SJCRH30 (cell line): Measurements from ENCODE around the gene ERLEC1. TPM values are rescaled to one million over a fixed set of nuclear protein-coding genes. Genes with fewer than 3 reads are reported as not detected.
A peak's percentile ranks its signal among the peaks of the same experiment; 100 is the strongest.
"Not testable (repeated sequence)": the region's sequence is repeated elsewhere in the genome, so short reads cannot be mapped to it uniquely, and the experiment has no call there.

Source experiments
- DNase-seq, 2 experiments: peaks; one replicate each; pipeline ENCODE4 v3.0.0-alpha.2; 2015 to 2020
- H3K27ac ChIP-seq: fragments of 250-450 bp; sonication (Bioruptor Pico); 2 replicates; pipeline ENCODE4 v1.5.1; 2020; ENCODE audit warnings: mild to moderate bottlenecking, moderate library complexity
- H3K27me3 ChIP-seq: fragments of 250-450 bp; sonication (Bioruptor Pico); 2 replicates; pipeline ENCODE4 v1.5.1; 2020; ENCODE audit warnings: mild to moderate bottlenecking, moderate library complexity
- H3K36me3 ChIP-seq: fragments of 250-450 bp; sonication (Bioruptor Pico); 2 replicates; pipeline ENCODE4 v1.5.1; 2020; ENCODE audit warnings: mild to moderate bottlenecking, moderate library complexity
- H3K4me1 ChIP-seq: fragments of 250-450 bp; sonication (Bioruptor Pico); 2 replicates; pipeline ENCODE4 v1.5.1; 2020; ENCODE audit warnings: mild to moderate bottlenecking, moderate library complexity
- H3K4me3 ChIP-seq: fragments of 250-450 bp; sonication (Bioruptor Pico); 2 replicates; pipeline ENCODE4 v1.5.1; 2020; ENCODE audit warnings: mild to moderate bottlenecking, moderate library complexity
- H3K9me3 ChIP-seq: fragments of 250-450 bp; sonication (Bioruptor Pico); replicated peaks from 2 replicates; pipeline ENCODE4 v1.5.1; 2020; ENCODE audit warnings: mild to moderate bottlenecking, moderate library complexity
- total RNA-seq: library from RNA; depleted of rRNA; stranded (reverse); fragments of >200 nt; shearing (Covaris generic); gene quantifications from 2 replicates; pipeline ENCODE4 v1.2.3, GENCODE V29; 2014; rRNA removed

Gene ERLEC1, protein sequence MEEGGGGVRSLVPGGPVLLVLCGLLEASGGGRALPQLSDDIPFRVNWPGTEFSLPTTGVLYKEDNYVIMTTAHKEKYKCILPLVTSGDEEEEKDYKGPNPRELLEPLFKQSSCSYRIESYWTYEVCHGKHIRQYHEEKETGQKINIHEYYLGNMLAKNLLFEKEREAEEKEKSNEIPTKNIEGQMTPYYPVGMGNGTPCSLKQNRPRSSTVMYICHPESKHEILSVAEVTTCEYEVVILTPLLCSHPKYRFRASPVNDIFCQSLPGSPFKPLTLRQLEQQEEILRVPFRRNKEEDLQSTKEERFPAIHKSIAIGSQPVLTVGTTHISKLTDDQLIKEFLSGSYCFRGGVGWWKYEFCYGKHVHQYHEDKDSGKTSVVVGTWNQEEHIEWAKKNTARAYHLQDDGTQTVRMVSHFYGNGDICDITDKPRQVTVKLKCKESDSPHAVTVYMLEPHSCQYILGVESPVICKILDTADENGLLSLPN
- total RNA-seq: 46.9 and 51.5 TPM in 2 replicates

DNA sequence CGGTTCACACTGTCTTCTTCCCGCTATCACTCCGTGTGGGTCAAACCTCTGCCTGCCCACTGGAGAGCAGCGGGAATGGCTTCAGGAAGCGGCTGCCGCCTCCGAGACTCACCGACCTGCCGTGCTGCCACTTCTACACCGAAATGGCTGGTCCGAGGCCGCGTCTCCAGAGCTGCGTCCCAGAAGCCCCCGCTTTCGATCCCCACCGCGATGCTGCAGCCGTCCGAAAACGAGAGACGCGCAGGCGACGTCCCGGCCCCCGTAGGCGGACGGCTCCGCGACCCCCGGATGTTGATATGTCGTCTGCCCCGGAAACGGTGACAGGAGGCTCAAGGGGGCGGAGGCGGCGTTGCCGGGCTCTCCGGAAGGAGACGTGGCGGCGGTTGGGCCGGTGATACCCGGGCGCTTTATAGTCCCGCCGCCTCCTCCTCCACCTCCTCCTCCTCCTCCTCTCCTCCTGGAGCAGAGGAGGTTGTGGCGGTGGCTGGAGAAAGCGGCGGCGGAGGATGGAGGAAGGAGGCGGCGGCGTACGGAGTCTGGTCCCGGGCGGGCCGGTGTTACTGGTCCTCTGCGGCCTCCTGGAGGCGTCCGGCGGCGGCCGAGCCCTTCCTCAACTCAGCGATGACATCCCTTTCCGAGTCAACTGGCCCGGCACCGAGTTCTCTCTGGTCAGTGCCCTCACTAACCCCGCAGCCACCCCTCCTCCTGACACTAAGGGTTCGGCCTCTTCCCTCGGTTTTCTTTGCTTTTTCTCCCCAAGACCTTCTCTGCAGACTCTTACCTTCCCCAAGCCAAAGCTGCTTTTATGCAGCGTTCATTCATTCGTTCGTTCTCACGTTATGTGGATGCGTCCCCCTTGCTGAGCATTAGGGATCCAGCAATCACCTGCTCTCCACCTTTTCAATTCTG is at the start of gene ERLEC1, which contains the start of gene ASB3:
Gene ERLEC1, plus strand, starts transcription at position 340 of the 909 bp plus-strand sequence. Its CDS starts 167 bp downstream, at position 507.
Gene ASB3, minus strand, starts transcription at position 249 of the 909 bp plus-strand sequence. CDS start 21,381 bp downstream, outside the sequence.
- no peaks in the 10 kb centered on the region for H3K27me3 ChIP-seq
- peak within 1 kb of the TSS; percentile 78 for H3K4me3 ChIP-seq
- peak within 1 kb of the TSS; percentile 72 for H3K27ac ChIP-seq
- H3K4me1 ChIP-seq: no peaks in the 10 kb centered on the region
- H3K9me3 ChIP-seq: no peaks in the 10 kb centered on the region
- peaks cover 17% of the 10 kb centered on the region; the same call in 1 of the 2 replicates for H3K36me3 ChIP-seq
- DNase-seq: peak; percentile 96

DNA sequence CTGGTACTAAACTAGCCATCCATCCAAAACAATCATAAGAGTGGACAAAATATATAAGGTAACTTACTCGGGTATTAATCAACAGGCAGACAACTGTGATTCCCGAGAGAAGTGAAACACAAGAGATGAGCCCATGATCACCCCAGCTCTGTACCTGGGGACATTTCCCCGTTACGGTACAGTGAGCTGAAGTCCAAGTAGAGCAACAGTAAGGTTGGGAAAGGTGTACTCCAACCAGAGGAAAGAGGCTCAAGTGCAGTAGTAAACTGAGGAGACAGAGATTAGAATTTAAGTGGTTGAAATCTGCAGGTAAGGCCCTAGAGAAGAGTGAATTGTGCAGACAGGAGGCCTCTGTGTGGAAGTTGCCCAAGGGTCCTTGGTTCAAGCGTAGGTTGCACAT is 49.8 kb upstream of the ERLEC1 start:
- DNase-seq: no peak
- Histone ChIP-seq H3K4me3 (no peak overlapping the region), H3K36me3 (peaks cover 17% of the 10 kb centered on the region), H3K9me3 (peaks cover 6% of the 10 kb centered on the region; the same call in 1 of the 2 replicates), H3K27me3 (no peaks in the 10 kb centered on the region), H3K27ac (no peak overlapping the region), H3K4me1 (no peaks in the 10 kb centered on the region)

DNA sequence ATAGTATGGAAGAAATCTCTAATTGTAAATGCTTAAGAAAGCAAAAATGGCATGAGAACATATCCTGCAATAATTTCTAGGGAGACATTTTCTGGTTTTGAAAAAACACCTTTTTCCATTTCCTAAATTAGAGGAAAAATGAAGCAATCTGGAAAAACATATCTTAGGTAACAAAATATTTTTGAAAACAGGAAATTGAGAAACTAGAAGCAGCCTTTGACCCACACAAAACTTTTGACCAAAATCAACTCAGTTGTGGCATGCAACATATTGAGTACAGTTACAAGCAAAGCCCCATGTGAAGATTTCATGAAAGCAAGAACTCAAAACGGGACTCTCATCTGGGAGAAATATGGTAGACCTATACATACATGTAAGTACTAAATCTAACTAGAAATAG is 47.8 kb upstream of the ERLEC1 start:
- Histone ChIP-seq H3K27me3 (no peaks in the 10 kb centered on the region), H3K36me3 (peaks cover 11% of the 10 kb centered on the region), H3K27ac (no peak overlapping the region), H3K9me3 (peaks cover 6% of the 10 kb centered on the region; the same call in 1 of the 2 replicates), H3K4me3 (no peak overlapping the region), H3K4me1 (no peaks in the 10 kb centered on the region)
- no peak for DNase-seq

DNA sequence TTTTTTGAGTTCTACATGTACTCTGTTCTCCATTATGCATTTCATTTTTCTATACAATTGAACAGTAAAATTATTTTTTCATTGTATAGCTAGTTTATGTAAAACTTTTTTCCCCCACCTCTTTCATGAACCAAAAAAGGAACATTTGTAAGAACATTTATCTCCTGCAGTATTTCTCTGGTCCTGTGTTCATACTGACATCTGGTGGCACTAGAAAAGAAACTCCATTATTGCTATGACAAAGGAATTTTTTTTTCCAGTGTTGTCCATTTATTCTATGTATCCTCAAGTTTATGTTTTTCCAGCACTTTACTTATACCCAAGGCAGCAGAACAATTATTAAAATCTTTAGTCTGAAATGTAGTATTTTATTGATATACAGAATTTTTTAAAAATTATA is 46.7 kb upstream of the ERLEC1 start:
- Histone ChIP-seq H3K27me3 (no peaks in the 10 kb centered on the region), H3K36me3 (peaks cover 9% of the 10 kb centered on the region; the same call in 1 of the 2 replicates), H3K4me3 (no peak overlapping the region), H3K9me3 (peaks cover 4% of the 10 kb centered on the region; the same call in 1 of the 2 replicates), H3K4me1 (no peaks in the 10 kb centered on the region), H3K27ac (no peak overlapping the region)
- DNase-seq: peak in 1 of 2 experiments; percentile 35

DNA sequence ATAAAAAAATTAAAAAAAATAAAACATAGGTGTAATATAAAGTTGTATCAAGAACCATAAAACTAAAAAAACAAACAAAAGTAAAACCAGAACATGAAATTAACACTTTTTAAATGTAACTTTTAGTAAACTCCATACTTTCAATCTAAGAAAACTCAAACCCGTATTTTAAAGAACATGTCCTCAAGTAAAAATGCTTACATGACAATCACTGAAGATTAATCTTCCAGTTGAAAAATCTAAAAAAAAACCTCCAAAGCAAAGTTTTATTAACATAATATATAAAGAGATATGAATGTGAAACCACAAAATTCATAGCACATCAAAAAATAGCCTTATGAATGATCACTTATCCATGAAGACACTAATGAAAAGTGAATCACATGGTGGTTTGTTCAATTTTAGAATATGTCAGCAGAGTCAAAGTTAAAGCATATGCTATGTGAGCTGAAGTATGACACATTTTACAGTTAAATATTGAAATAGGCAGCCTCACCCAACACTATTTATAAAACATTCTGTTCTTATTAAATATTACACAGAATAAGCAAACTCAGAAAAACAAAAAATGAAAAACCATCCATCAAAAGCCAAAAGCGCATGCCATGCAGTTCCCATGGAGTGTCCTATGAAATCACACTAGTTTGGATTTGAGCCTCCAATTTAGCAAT is 42.3 kb upstream of the ERLEC1 start:
- H3K4me3 ChIP-seq: no peak overlapping the region
- no peak overlapping the region for H3K27ac ChIP-seq
- no peaks in the 10 kb centered on the region for H3K4me1 ChIP-seq
- no peak for DNase-seq
- H3K36me3 ChIP-seq: peaks cover 9% of the 10 kb centered on the region
- no peaks in the 10 kb centered on the region for H3K9me3 ChIP-seq
- H3K27me3 ChIP-seq: no peaks in the 10 kb centered on the region

DNA sequence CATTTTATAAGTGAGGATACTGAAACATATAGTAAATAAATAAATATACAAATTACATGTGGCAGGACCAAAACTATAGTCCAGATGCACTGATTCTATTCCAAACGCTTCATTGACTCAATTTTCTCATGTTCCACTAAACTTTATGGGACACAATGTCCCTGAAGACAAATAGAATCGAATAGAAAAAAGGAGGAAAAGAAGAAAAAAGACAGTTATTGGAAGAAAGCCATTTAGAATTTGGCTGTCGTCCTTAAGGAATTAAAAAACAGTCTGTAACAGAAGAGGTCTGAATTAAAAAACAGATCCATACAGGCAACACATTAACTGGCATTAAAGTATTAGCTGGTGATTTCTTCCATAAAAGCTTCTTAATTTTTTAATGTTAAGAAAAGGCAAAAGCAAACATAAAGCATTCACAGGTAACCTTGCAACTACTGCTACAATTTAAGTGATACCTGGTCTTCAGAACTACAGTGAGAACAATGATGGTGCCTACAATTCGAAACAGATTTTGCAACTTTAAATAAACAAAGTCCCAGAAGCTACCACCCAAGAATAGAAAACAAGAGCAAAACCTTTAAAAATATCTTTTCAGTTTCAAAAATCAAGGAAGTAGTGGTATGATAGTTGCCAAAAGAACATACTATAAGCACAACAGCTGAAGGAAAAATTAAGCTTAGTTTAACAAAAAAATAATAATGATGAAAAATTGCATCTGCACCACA is 36.6 kb upstream of the ERLEC1 start:
- no peak for DNase-seq
- H3K9me3 ChIP-seq: no peaks in the 10 kb centered on the region
- H3K36me3 ChIP-seq: peaks cover 5% of the 10 kb centered on the region
- H3K4me1 ChIP-seq: no peaks in the 10 kb centered on the region
- no peak overlapping the region for H3K27ac ChIP-seq
- no peaks in the 10 kb centered on the region for H3K27me3 ChIP-seq
- no peak overlapping the region for H3K4me3 ChIP-seq

DNA sequence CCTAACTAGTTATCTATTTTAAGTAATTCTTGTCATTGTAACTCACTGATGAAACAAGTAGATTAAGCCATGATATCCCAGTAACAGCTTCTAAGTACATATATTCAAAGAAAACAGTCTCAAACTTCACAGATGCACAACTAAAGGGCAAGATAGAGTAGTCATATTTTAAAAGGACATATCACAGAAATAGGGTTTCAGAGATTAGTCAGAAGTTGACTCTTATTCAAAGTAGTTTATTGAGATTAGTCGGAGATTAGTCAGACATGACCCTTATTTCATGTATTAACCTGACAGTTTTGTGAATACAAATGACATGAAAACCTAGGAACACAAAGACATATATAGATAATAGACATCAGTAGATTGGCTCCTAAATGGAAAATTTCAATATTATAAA is 35.1 kb upstream of the ERLEC1 start:
- DNase-seq: no peak
- no peaks in the 10 kb centered on the region for H3K27me3 ChIP-seq
- H3K4me3 ChIP-seq: no peak overlapping the region
- H3K9me3 ChIP-seq: no peaks in the 10 kb centered on the region
- H3K36me3 ChIP-seq: peaks cover 16% of the 10 kb centered on the region
- no peak overlapping the region for H3K27ac ChIP-seq
- no peaks in the 10 kb centered on the region for H3K4me1 ChIP-seq

DNA sequence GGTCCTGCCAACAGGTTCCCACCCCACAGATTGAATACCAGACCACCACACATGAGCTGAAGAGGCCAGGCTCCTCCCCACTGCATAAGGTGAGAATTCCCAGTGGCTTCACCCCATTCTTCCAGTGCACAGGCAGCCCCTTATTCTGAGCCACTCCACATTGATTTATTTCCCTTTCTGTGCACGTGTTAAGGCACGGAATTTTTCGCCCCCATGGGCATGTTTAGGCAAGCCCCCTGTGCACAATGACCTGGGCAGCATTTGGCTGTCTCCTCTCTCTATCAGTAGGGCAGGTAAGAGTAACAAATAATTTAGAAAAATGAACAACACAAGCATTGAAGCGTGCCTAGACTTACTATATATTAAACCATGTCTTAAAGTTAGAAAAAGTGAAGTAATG is 34.5 kb upstream of the ERLEC1 start:
- no peak overlapping the region for H3K4me3 ChIP-seq
- H3K36me3 ChIP-seq: peaks cover 15% of the 10 kb centered on the region
- DNase-seq: no peak
- no peaks in the 10 kb centered on the region for H3K4me1 ChIP-seq
- no peak overlapping the region for H3K27ac ChIP-seq
- no peaks in the 10 kb centered on the region for H3K9me3 ChIP-seq
- H3K27me3 ChIP-seq: no peaks in the 10 kb centered on the region

DNA sequence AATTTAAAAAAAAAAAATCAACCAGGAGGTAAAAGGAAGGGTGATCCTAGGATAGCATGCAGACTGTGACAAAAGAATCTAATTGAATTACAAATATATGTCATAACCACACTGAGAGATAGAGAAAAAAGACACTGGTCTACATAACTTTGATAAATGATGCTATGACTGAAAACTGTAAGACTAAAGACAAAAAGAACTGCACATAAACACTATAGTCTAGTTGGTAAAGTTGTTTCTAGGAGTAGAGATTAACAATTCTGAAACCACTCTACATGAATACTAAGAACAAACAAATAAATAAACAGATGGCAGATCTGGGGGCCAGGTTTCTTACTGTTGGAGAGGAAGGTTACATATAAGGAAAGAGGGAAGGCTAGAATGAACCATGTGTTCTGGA is 33.8 kb upstream of the ERLEC1 start:
- no peaks in the 10 kb centered on the region for H3K27me3 ChIP-seq
- no peak for DNase-seq
- no peaks in the 10 kb centered on the region for H3K4me1 ChIP-seq
- no peak overlapping the region for H3K27ac ChIP-seq
- no peak overlapping the region for H3K4me3 ChIP-seq
- H3K9me3 ChIP-seq: no peaks in the 10 kb centered on the region
- peaks cover 15% of the 10 kb centered on the region for H3K36me3 ChIP-seq

DNA sequence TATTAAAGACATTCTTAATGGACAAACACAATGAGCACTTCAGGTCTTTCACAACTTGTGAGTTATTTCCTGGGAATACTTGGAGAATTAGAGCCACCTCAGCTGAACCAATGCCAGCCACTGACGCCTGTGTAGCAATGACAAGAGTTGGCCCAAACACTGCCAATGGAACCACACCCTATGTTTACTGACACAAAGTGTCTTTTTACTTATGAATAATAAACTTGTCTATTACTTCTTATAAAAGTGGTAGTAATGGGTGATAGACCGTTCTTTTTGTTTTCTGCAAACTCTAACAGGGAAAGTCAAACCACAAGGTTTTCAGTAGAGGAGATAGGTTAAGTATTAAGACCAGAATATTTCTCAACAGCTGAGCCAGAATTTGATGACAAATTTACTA is 31.7 kb upstream of the ERLEC1 start:
- no peak for DNase-seq
- no peaks in the 10 kb centered on the region for H3K27me3 ChIP-seq
- H3K4me1 ChIP-seq: no peaks in the 10 kb centered on the region
- H3K36me3 ChIP-seq: peaks cover 12% of the 10 kb centered on the region
- no peaks in the 10 kb centered on the region for H3K9me3 ChIP-seq
- no peak overlapping the region for H3K27ac ChIP-seq
- H3K4me3 ChIP-seq: no peak overlapping the region

DNA sequence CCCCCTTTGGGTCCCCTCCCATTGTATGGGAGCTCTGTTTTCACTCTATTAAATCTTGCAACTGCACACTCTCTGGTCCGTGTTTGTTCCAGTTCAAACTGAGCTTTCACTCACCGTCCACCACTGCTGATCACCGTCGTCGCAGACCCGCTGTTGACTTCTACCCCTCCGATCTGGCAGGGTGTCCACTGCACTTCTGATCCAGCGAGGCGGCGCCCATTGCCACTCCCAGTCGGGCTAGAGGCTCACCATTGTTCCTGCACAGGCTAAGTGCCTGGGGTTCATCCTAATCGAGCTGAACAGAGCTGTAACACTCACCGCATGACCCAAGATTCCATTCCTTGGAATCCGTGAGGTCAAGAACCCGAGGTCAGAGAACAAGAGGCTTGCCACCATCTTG is 30.2 kb upstream of the ERLEC1 start:
- Histone ChIP-seq H3K4me3 (no peak overlapping the region), H3K27ac (no peak overlapping the region), H3K27me3 (no peaks in the 10 kb centered on the region), H3K4me1 (no peaks in the 10 kb centered on the region), H3K36me3 (peaks cover 12% of the 10 kb centered on the region), H3K9me3 (no peaks in the 10 kb centered on the region)
- DNase-seq: no peak

DNA sequence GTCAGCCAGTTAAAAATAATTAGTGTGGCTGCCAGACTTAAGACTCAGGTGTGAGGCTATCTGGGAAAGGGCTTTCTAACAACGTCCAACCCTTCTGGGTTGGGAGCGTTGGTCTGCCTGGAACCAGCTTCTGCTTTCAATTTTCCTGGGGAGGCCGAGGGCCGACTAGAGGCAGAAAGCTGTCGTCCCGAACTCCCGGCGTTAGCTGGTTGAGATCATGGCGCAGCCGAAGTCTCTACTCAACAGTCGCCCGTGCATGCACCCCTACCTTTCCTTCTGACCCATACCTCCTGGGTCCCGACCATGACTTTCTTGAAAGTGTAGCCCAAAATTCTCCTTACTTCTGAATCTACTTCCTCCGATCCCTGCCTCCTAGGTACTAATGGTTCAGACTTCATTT is 29.6 kb upstream of the ERLEC1 start:
- H3K4me1 ChIP-seq, H3K4me3 ChIP-seq, H3K27ac ChIP-seq, H3K27me3 ChIP-seq, DNase-seq, H3K9me3 ChIP-seq: not testable (repeated sequence)
- peaks cover 12% of the 10 kb centered on the region for H3K36me3 ChIP-seq

DNA sequence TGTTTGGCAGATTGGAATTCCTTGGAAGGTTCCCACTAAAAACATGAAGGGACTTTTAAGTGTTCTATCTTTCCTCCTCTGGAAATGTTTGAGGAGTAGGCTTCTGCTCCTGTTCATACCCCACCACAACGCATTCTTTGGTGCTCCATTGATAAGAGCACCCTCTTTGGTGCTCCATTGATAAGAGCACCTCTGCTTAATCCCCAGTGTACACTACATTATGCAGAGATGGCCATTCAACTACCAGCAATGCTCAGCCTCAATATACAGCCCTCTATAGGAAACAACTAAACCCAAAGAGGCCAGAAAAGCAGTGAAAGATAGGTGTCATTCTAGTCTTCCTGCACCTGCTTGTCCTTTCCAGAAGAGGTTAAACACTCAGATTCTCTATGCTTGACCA is 21.1 kb upstream of the ERLEC1 start:
- H3K27ac ChIP-seq: no peak overlapping the region
- H3K9me3 ChIP-seq: no peaks in the 10 kb centered on the region
- H3K36me3 ChIP-seq: peaks cover 16% of the 10 kb centered on the region
- DNase-seq: no peak
- H3K27me3 ChIP-seq: no peaks in the 10 kb centered on the region
- no peaks in the 10 kb centered on the region for H3K4me1 ChIP-seq
- H3K4me3 ChIP-seq: no peak overlapping the region
